Jurkat, Clone E6-1 (cell line): ENCODE data around the gene CDC42.
"Not testable (repeated sequence)": the region's sequence is repeated elsewhere in the genome, so short reads cannot be mapped to it uniquely, and the experiment has no call there.

Experiments
- DNase-seq: peaks from one replicate; pipeline ENCODE4 v3.0.0-alpha.2; 2011; ENCODE audit warnings: low read depth, low spot score
- H3K4me3 ChIP-seq: 2 replicates; pipeline ENCODE4 v1.5.1; 2011; ENCODE audit warnings: mild to moderate bottlenecking, low read length, control low read depth, moderate library complexity

CDC42 gene

DNA sequence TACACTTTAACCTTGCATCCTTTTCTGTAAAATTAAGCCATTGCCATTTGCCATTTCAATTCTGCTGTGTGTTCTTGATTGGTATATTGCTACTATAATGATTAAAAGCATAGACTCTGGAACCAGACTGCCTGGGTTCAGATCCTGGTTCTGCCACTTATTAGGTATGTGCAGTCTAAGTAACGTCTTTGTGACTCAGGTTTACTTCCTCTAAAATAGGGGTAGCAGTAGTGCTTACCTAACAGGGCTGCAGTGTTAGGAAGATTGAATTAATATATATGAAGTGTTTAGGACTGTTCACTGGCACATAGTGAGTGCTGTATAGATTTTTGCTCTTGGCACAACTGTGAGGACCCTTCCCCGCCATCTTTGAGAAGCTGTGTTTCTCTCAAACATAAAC, 4.4 kb downstream of the CDC42 start:
- no peak for DNase-seq
- no peak overlapping the region for H3K4me3 ChIP-seq

DNA sequence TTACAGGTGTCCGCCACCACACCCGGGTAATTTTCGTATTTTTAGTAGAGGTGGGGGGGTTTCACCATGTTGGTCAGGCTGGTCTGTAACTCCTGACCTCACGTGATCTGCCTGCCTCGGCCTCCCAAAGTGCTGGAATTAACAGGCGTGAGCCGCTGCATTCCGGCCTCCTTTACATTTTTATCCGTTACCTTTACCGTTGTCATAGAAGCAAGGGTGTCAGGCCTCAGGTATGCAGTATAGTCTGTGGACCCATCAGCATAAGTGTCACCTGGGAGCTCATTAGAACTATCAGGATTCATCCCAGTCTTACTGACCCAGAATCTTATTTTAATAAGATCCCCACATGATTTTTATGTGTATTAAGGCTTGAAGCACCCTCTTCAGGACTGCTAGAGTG, 5.4 kb downstream of the CDC42 start:
- no peak overlapping the region for H3K4me3 ChIP-seq
- no peak for DNase-seq

DNA sequence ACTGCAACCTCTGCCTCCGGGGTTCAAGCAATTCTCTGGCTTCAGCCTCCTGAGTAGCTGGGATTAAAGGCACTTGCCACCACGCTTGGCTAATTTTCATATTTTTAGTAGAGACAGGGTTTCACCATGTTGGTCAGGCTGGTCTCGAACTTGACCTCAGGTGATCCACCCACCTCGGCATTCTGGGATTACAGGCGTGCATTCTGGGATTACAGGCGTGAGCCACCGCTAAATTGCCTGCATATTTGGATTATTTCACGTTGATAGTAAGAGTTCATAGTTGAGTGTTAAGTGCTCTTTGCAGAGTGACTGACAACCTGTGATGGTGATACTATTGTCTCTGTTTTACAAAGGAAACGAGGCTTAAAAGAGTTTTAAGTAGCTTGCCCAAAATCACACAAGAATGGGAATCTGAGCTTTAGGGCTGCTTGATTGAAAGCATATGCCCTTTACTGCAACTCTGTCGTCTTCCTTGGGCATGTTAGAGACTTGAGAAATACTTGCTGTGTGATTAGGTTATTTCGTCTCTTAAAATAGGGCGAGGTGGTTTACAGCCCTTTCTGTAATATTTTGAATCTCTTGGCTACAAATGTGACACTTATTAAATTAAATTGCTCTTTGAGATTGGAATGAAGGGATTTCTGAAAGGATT, 12.4 kb downstream of the CDC42 start:
- DNase-seq, result no peak

DNA sequence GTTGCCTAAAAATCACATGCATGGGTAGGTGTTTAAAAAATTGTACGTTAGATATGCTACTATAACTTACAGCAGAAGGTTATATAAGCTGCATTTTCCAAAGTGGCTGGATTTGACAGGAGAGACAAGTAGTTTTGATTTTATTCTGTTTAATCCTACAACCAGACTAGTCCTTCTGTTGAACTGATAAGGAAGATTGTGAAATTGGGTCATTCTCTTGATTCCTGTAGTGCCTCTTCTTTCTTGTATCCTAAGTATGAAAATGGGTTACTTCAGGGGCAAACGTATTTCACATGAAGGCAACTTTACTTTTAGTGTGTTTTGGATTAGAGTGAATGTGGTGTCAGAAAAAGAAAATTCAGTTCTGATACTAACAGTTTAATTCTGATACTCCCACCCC, 19.0 kb downstream of the CDC42 start:
- no peak for DNase-seq
- no peak overlapping the region for H3K4me3 ChIP-seq

More for the DNA sequence above, 12.4 kb downstream of the CDC42 start:
- no peak overlapping the region for H3K4me3 ChIP-seq

DNA sequence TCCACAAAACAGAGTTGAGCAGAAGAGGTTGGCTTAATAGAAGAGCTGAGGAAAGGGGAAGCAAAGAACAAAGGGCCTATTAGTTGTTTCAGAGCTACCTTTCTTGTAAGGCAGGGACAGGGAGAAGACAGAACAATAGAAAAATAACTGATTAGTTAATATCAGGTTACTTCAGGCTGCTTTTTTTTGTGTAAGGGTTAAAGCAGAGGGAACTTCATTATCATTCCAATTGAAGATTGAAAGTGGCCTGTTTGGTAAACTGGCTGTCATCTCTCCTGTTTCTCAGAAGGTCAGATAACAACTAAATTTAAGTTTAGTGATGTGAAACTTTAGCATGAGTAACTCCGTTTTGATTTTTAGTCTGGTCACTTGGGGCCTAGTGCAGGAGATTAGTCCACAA, 22.3 kb downstream of the CDC42 start:
- no peak for DNase-seq
- no peak overlapping the region for H3K4me3 ChIP-seq

DNA sequence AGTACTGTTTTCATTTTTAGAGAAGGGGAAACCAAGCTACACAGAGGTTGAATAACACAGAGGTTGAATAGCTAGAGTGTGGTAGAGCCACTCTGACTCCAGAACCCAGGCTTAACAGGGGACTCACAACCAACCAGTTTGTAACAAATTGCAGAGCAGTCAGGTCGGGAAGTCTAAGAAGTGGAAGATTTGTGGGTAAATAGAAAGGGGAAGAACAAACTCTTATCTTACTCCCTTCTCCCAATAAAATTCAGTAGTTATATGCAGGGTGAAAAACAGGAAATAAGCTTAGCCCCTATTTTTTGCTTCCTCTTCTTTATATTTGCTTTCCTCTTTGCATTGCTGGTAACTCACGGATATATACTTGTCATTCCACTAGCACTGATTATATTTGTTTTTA, 23.2 kb downstream of the CDC42 start:
- H3K4me3 ChIP-seq, result no peak overlapping the region
- no peak for DNase-seq

DNA sequence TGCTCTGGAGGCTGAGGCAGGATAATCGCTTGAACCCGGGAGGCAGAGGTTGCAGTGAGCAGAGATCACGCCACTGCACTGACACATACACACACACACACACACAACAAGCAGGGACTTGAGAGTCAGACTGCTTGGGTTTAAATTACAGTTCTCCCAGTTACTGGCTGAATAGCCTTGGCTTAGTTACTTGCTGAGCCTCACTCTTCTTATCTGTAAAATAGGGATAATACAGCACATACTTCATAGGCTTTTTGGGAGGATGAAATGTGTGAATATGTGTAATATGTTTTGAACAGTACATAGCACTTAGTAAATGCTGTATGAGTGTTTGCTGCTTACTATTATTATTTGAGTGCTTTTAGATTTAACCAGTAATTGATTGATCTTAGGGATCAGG, 23.8 kb downstream of the CDC42 start:
- no peak for DNase-seq
- H3K4me3 ChIP-seq, result no peak overlapping the region

DNA sequence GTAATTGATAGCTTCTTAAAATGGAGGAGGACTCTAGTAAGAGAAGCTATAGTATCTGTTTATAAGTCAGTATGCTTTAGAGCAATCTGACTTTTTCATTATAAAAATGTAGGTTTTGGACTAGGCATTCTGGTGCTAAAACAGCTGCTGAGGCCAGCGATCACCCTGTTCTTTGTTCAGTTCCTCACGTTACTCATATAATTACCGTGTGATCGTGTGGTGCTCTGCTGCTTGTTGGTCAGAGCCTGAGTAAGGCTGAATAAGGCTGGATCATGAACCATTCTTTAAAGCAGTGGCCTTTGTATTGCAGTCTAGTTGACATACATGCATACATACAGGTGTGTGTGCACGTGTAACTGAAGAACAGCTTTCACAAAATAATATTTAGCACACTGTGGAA, 25.2 kb downstream of the CDC42 start:
- no peak for DNase-seq
- H3K4me3 ChIP-seq, result no peak overlapping the region

DNA sequence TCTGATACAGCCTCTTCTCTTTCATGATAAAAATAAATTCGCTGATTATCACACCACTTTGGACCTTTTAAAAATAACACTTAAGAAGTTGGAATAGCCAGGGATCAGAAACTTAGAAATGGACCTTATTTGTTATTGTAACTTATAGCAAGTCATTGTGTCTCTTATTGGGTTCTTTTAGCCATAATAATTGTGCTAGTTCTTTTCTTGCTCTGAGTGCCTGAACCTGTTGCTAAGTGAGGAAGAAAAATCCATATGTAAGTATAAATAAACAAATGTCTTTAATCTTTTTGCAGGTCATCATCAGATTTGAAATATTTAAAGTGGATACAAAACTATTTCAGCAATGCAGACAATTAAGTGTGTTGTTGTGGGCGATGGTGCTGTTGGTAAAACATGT, 25.6 kb downstream of the CDC42 start:
- DNase-seq, result no peak
- H3K4me3 ChIP-seq, result no peak overlapping the region

DNA sequence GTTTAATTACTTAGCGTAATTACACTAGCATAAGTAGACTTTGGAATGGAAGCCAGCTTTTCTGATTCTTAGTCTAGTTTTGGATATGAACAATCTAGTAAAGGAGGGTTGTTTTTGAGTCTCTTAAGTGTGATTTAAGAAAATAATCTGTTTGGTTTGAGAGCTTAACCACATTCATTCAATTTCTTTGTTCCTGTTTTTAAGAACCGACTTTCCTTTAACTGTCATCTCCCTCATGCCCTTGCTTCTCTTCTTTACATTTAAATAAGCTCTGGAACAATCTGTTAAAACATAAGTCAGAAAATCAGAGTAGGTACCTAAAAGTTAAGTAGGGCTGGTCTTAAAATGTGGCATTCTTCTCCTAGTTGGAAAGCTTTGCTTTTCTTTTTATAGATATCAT, 27.7 kb downstream of the CDC42 start:
- no peak for DNase-seq

DNA sequence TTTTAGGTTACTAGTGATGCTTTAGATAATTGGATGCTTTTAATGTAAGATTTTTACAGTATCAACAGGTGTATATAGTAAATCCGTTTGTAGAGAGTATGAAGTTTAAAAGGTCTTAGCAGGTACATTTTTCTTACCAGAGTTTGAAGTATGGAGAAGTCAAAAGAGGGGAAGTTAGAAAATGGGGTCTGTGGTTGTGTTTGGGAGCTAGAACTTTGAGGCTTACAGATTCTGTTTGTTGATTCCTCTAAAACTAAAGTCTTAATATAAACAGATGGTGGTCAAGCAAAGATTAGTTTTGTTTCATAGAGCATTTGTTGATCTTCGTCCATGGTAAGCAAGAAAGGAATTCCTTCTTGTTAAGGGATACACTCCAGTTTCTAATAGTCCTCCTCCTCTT, 35.8 kb downstream of the CDC42 start:
- H3K4me3 ChIP-seq, result no peak overlapping the region
- no peak for DNase-seq

More for the DNA sequence above, 27.7 kb downstream of the CDC42 start:
- H3K4me3 ChIP-seq, result no peak overlapping the region

DNA sequence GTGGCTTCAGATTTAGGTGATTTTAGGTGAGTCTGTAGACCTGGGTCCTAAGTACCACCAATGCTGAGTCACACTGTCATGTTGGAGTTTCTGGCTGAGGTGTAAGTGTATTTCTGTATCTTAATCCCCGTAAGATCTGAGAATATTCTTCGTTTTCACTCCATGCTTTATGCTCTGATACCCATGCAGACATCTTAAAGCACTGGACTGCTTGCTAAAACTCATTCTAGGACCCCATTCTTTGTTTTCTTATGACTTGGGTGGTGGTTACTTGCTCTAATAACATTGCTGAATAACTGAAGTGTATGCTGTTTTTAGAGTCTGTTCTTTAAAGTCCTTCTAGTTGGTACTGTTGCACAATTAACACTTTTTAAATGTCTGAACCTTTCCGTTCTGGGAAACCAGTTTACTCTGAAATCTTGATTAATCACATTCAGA, 36.6 kb downstream of the CDC42 start:
- H3K4me3 ChIP-seq, result peak overlapping the region; percentile 42
- no peak for DNase-seq

DNA sequence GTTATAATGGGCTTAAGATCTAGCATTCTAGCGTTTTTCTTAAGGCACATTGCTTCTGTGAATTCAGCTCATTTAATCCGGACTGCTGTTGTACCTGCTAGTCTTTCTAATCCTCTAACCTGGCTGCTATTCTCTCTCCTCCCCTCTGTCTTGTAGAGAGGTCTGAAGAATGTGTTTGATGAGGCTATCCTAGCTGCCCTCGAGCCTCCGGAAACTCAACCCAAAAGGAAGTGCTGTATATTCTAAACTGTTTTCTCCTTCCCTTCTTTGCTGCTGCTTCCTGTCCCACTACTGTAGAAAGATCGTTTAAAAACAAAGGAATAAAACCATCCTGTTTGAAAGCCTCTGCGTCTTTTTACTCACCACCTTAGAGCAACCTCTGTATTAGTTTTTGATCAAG, 37.3 kb downstream of the CDC42 start:
- H3K4me3 ChIP-seq, result peak overlapping the region; percentile 42
- DNase-seq, result peak; percentile 79

DNA sequence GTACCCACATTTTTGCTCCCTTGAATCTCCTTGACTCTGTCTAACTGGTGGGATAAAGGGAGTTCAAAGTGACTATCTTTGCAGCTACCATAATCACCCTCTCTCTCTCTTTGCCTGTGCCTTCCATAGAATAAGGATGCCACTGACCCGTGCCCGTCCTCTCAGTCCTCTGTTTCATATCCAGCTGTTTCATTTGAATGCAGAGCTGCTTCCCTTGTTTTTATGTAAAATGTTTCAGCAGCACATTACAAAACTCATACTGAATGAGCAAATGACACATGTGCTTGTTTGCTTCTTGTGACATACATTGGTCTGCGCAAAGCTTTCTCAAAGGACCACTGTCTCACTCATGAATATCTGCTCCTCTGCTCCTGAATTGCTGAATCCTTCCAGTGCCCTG, 38.4 kb downstream of the CDC42 start:
- no peak for DNase-seq
- no peak overlapping the region for H3K4me3 ChIP-seq

DNA sequence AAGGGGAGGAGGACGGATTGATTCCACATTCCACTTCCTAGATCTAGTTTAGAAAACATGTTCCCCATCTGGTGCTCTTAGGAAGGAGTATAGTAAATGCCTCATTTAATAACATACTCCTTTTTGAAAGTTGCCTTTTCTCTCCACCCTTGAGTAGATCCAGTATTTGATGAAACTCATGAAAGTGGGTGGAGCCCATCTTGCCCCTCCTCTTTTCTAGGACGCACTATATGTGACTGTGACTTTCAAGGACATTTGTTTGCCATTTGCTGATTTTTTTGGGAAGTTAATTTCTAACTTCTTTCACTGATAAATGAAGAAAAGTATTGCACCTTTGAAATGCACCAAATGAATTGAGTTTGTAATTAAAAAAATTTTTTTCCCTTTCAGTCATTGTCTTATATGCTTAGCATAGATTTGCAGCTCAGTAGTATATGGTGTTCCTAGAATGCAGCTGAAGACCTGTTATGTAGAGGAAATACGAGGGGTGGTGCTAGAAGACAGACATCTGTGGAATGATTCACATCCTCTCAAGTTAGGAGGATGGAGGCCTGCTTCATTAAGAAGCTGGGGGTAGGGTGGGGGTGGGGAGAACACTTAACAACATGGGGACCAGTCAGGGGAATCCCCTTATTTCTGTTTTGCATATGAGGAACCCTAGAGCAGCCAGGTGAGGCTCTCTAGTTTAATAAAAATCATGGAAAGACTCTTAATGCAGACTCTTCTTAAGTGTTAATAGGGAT, 39.7 kb downstream of the CDC42 start:
- DNase-seq, result peak; percentile 75
- not testable (repeated sequence) for H3K4me3 ChIP-seq

DNA sequence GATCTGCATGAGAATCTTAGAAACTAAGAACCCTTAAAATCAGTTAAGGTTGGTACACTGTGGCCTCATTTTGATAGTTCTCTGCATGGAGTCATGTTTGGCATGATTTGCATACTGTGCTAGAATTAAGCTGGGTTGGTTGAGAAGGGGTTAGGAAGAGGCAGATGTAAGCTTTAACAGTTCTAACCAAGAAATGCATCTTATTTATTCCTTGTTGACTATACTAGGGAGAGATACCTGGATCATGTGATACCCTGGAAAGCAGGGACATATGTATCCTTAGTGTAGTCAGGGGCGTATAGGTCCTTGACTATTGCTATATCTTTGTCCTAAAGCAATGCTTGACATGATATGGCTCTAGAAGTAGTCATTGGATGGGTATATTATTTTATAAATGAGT, 41.0 kb downstream of the CDC42 start:
- DNase-seq, result no peak
- H3K4me3 ChIP-seq, result no peak overlapping the region

DNA sequence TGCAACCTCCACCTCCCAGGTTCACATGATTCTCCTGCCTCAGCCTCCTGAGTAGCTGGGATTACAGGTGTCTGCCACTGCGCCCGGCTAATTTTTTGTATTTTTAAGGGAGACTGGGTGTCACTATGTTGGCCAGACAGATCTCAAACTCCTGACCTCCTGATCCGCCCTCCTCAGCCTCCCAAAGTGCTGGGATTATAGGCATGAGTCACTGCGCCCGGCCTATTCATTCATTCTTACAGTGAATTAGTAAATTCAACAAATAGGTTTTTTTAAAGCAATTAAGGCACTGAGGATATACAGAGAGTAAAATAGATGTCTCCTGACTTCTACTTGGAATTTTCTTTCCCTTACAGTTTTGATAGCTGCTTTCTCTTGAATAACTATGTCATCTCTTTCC, 43.5 kb downstream of the CDC42 start:
- DNase-seq, result no peak

DNA sequence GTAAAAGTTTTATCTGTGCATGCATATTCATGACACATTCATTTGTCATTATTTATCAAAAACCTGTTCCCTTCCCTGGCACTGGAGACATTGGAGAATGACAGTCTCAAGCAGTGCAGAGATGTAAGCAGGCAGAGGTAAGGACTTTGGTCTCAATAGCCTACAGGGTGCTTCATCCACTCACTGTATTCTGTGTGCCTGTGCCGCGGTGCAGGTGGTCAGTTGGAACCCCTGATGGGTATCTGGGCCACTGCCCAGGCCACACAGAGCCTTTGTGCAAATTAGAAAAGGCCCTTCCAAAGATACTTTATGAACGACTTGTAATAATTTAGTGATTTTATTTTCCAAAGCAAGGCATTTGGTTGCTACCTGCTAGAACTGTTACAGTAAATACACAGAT, 44.0 kb downstream of the CDC42 start:
- no peak for DNase-seq
- no peak overlapping the region for H3K4me3 ChIP-seq

More for the DNA sequence above, 43.5 kb downstream of the CDC42 start:
- no peak overlapping the region for H3K4me3 ChIP-seq

DNA sequence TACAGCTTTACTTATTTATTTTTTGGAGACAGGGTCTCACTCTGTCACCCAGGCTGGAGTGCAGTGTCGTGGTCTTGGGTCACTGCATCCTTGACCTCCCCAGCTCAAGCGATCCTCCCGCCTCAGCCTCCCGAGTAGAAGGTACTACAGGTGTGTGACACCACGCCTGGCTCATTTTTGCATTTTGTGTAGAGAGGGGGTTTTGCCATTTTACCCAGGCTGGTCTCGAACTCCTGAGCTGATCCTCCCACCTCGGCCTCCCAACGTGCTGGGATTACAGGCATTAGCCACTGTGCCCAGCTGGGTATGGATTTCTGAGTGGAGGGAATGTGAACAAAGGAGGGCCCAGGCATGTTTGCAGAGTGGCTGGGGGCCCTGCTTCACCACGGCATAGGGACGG, 46.2 kb downstream of the CDC42 start:
- no peak overlapping the region for H3K4me3 ChIP-seq
- no peak for DNase-seq

DNA sequence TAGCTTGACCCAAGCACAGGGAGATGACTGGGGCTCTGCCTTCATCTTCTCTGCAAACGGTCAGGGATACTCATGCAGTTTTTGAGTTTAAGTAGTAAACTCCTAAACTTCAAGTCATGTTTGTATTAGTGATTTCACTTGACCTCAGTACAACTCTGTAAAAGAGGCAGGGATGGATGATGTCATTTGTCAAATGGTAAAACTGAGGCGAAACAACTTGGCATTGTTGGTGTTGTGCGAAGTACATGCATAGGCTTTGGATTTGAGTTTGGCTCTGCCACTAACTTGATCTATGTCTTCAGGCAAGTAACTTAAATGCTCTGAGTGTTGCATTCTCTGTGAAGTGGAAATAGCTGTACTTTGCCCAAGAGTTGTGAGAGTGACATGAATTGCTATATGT, 47.7 kb downstream of the CDC42 start:
- no peak for DNase-seq
- no peak overlapping the region for H3K4me3 ChIP-seq

DNA sequence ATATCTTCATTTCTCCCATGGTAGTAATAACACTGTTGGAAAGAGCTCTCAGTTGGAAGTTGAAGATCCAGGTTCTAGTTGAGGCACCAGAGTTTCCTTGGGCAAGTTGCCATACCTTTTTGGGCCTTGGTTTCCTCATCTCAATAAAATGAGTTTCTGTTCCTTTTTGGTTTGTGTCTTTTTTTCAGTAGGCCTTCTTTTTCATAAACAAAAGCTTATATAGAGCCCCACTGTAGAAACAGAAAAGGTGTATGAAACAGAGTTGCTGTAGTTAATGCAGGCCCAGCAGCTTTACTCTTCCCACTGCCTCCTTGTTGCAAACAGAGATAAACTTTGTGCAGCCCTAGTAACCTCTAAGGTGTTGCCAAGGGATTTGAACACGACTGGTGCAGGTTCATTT, 48.7 kb downstream of the CDC42 start:
- no peak for DNase-seq
- no peak overlapping the region for H3K4me3 ChIP-seq
